Suppressor macrophage treated with lipopolysaccharide for 4 hours (primary cell): Measurements from ENCODE around the gene PEX11G.

Source experiments
- DNase-seq: peaks from one replicate; pipeline ENCODE4 v3.0.0-alpha.2; 2020

The PEX11G gene

DNA sequence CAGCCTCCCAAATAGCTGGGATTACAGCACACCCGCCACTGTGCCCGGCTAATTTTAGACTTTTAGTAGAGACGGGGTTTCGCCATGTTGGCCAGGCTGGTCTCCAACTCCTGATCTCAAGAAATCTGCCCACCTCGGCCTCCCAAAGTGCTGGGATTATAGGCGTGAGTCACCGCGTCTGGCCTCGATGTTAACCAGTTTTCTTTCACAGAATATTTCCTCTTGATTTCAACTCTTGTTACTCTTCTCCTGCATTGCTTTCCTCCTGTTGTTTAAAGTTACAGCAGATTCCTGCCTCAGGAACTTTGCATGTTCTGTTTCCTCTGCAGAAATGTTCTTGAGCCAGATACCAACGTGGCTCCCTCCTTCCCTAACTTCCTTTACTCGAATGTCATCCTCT, 3.7 kb upstream of the PEX11G start:
- no peak for DNase-seq

DNA sequence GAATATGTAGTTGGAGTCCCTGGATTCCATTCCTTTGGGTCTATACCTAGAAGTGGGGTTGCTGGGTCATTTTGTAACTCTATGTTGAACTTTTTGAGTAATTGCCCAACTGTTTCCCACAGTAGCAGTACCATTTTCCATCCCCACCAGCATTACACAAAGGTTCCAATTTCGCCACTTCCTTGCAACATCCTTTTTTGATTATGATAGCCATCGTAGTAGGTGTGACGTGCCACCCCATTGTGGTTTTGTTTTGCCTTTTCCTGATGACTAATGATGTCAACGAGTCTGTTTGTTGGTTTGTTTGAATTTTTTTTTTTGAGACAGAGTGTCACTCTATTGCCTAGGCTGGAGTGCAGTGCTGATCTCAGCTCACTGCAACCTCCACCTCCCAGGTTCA, 3.3 kb upstream of the PEX11G start:
- DNase-seq = peak; percentile 97

DNA sequence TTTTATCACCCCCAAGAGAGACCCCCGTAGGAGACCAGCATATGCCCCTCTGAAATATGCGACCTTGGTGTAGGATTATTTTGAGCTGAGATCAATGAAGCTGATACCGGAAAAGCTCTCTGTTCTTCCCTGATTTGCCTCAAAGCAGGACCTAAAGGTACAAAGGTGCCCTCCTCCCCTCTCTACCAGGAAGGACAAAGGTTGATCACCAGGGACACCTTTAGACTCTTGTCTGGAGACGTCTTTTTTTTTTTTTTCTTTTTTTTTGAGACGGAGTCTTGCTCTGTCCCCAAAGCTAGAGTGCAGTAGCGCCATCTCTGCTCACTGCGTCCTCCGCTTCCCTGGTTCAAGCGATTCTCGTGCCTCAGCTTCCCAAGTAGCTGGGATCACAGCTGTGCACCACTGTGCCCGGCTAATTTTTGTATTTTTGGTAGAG, 792 bp upstream of the PEX11G start:
- DNase-seq = no peak

DNA sequence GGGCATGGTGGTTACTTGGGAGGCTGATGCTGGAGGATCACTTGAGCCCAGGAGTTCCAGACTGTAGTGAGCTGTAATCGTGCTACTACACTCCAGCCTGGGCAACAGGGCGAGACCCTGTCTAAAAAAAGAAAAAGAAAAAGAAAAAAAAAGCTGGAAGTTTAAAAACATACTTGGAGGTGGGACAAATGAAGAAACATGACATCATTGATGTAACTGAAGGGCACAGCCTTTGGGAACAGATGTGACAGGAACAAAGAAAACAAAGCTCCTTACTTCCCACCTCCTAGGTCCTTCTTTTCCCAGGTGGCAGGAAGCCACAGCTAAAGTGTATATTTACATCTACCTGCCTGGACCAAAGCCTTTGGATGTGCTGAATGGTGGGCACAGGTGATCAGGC, 1.9 kb downstream of the PEX11G start:
- no peak for DNase-seq

DNA sequence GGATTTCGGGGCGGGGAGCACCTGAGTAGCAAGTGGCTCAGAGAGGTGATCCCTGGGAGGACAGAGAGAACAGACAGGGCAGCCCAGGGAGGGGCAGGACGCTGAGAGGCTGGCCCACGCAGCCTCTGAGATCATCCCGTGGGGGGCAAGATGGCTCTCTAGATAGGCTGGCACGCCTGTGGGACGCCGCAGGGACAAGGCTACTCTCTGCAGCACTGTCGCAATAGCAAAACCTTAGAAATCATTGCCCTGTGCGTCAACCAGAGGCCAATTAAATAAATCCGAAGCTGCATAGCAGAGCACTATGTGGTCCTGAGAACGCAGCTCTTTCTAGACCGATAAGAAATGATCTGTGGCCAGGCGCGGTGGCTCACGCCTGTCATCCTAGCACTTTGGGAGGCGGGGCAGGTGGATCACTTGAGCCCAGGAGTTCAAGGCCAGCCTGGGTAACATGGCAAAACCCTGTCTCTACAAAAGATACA, 5.1 kb downstream of the PEX11G start:
- DNase-seq = no peak

DNA sequence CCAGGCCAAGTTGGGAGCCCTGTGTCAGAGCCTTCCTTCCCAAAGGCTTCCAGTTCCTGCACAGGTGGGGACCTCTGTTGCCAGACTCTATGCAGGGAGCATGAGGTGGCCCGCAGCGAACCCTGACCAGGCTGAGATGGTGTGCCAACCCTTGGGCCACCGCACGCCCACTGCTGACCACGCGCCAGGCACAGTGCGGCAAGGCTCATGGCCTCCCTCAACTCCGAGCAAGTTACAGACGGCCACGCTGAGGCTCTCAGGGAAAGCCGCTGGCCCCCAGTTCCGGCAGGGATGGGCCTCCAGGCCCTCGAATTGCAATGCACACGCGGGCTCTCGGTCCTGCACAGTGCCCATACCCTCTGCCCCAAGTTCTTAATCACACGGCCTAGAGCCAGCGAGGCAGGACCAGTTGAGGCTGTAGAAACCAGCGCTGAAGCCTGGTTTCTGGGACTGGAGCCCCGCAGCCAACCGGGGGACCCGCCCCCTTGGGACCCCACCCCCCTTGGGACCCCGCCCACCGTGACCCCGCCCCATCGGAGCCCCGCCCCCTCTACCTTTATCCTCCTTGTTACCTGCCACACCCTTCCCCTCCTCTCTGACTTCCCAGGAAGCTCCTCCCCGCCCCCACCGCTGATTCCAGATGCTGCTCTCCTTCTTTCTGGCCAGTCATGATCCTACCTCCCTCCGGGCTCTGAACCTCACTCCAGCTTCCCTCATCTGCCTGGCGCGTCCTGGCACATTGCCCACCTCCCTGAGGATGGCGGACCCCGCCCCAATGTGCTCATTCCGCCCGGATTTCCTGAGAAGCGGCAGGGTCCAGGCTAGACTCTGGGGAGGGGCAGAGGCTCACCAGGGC, 6.0 kb downstream of the PEX11G start:
- DNase-seq = no peak

DNA sequence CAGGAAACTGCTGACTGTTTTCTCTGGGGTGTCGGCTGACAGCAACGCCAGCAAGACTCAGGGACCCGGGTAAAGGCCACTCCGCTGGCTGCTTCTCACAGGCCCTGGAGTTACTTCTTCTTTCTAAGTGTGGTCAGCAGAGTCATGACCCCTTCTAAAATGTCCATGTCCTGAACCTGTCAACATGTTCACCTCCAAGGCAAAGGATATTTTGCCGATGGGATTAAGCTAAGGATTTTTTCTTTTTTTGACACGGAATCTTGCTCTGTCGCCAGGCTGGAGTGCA, 7.9 kb downstream of the PEX11G start:
- peak; percentile 68 for DNase-seq

DNA sequence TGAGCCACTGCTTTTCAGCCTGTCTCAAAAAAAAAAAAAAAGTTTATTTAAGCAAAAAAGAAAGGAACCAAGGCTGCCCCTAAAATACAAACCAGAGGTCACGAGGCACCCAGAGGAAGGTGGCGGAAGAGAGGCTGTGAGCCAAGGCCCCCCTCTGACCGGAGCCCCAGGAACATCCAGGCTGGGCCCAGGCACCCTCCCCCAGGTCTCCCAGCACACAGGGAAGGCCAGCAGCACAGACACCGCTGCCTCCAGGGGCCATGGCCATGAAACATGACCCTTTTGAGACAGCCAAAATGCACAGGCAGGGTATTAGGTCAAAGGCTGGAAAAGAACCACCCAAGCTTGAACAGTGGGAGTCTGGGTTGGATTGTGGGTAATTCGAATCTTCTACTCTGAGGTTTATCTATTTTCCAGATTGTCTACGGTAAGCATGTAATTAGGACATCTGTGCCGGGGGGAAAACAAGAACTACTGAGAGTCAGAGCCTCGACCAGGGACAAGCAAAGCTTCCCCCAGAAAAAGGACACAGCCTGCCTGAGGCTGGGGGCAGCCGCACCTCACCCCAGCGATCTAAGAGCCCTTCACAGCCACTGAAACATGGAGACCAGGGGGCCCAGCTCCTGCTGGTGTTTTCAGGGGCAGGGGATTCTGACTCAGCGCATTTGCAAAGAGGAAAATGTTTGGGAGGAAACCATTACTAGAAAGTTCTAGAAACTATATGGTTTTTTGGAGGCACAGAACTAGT, 8.4 kb downstream of the PEX11G start:
- DNase-seq = no peak

DNA sequence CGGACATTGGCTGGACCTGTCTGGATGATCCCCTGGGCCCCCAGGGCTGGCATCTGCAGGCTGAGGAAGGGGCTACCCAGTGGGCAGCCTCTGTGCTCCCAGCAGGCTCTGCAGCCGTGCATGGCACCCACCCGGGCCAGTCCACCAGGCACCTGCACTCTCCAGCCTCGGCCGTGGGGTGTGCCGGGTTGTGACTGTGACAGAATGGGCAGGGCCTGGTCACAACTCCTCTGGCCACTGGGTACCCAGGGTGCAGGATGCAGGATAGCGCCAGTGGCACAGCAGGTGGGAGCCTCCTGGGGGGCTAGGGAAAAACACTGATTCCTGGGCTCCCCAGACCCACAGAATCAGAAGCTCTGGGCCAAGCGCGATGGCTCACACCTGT, 10.0 kb downstream of the PEX11G start:
- DNase-seq = no peak

DNA sequence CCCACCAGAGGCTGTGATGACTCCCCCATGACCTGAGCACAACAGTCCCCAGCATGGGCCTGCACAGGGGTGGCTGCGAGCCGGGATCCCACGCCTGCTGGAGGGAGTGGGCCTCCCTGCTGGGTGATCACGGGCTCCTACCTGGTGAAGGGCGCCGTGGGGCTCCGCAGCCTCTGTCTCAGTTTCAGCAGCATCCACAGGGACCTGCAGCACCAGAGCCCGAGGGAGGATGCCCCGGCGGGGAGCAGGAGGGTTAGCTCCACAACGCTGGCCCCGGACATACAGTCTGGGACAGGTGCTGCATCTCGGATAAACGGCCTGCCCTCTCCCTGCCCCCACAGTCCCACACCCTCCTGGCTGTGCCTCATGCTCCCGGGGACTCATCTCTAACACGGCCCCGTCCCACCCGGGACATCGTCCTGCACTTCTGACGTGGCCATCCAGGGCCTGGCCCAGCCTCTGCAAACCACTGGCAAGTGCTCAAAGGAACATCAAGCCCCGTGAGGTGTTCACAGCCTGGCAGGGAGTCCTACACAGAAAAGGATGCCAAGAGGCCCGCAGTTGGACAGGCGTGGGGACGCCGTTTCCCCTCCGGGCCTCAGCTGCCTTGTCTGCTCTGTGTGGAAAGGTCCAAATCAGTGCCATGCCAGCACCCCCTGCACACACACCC, 10.5 kb downstream of the PEX11G start:
- DNase-seq = no peak

DNA sequence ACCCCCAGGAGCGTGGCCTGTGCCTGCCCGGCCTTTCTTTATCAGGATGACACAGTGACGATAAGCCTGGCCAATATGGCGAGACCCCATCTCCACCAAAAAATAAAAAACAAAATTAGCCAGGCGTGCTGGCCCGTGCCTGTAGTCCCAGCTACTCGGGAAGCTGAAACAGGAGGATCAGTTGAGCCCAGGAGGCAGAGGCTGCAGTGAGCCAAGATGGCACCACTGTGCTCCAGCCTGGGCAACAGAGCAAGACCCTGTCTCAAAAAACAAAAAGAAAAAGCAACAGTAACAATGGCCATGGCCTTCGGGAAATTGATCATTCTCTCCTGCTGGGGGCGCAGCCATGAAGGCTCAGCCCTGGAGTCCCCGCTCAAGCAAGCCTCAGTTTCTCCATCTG, 11.1 kb downstream of the PEX11G start:
- no peak for DNase-seq

DNA sequence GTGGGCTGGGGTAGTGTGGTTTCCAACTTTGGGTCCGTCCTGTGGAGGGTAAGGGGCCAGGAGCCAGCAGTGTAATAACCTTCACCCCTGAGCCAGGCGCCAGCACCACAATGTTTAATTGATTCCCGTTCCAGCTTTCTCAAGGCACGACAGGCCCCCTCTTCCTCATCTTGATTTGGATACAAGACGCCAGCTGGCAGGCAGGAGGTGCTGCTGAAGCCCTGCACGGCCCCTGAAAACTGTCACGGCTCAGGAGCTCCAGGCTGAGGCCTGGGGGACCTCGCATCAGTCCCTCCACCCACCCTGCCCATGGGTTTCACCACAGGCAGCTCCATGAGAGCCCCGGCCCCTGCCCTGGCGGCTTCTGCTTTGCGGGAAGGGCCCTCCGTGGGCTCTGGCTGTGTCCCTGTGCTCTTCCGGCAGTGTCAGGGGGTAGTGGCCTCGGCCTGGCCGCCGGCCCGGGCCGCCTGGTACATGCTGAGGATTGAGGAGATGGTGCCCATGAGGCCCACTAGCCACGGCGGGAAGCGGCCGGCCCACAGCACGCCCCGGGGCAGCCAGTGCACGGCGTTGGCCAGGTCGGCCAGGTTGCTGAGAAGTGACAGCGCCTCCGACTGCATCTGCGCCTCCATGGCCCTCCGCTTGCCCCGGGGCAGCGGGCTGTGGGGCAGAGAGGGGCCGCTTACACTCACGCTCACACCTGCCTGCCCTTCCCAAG, 11.9 kb downstream of the PEX11G start:
- no peak for DNase-seq

DNA sequence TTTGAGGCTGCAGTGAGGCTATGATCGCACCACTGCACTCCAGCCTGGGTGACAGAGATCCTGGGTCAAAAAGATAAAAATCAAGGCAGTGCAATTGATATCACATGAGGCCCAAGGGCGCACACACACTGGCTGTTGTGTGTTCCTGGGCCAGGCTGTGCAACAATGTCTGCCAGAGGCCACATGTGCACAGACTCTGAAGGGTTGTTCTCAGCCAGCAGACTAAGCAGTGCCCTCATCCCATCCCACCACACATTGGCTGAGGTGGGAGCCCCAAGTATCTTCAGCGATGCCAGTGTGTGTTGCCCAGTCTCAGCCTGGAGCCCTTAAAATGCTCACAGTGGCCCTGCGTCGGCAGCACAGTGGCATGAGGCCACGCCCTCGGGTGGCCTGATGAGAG, 12.6 kb downstream of the PEX11G start:
- DNase-seq = no peak

DNA sequence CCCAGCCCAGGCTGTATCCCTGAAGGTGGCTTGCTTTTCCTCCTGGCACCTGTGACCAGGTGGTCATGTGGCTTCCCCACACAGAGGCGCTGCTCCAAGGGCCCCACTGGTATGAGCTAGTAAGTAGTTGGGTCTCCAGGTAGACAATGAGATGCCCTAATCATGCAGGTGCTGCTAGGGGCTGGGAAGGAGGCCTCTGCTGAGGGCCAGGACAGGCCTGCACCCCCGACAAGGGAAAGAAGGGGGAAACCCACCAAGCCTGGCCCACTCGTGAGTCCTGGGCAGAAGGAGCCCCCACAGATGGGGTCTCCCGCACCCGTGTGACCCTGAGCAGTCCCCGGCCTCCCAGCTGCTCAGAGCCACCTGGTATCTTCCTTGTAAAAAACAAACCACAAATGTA, 13.2 kb downstream of the PEX11G start:
- no peak for DNase-seq

DNA sequence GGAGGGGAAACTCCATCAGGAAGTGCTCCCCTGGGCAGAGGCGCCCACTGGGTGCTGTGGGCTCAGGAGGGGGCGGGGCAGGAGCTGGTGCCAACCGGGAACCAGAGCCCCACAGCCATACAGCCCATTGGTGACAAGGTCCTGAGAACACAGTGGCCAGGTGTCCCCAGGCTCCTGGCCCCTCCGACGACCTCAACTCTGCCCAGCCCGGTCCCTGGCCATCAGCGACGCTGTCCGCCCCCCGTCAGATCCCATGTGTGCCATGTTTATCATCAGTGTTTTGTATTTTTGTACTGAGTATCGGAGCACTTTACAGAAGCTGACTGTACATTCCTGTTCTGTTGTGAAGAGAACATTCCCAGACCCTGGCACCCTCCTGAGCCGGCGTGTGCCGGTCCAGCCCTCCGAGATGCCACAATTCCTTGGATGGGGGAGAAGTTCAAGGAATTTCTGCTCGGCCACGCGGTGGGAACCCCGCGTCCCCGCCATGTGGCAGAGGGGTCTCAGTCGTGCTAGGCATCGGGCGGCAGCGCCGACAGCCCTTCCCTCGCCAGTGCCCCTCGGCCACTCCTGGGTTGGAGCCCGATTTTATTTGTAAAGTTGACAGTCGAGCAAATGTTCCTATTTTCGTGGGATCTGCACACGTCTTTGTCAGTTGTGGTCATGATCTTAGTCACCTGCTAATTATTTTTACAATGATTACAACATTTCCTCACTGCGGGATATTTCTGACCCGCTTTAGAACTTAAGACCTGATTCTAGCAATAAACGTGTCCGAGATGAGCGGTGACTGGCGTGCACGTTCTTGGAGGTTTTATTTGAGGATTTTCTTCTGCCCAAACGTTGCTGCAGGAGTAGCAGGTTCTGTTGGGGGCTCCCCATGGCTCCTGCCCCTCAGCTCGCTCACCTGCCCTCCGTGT, 16.9 kb downstream of the PEX11G start:
- DNase-seq = peak; percentile 39

DNA sequence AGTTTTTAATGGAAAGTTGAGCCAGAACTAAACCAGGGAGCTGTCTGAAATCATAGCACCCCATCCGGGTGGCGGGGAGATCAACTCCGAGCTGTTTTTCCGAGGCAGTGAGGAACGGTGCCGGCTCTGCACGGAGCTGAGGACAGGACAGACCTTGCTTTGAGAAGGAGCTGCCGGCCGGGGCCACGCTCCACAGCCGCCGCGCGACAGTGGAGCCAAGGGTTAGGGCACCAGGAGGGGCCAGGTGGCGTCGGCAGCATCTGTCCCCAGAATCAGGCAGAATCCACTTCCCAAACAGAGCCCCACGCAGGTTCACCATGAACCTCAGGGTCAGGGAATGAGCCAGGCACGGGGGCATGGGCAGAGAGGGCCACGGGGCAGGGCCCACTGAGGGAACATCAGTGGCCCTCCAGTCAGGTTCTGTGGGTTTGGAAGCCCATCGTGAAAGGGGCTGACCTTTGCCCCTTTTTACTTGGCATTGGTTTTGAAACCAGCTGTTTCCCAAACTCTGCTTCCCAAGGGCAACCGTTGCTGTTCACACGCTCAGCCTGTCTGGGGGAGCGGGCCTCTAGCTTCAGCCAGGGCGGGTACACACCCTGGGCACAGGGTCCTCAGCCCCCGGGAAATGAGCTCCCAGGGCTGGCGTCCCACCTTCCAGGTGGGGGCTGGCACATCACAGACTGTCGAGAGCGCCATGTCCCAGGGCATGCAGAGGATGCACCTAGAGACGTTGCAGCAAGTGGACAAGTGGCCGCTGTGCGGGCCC, 18.1 kb downstream of the PEX11G start:
- no peak for DNase-seq

DNA sequence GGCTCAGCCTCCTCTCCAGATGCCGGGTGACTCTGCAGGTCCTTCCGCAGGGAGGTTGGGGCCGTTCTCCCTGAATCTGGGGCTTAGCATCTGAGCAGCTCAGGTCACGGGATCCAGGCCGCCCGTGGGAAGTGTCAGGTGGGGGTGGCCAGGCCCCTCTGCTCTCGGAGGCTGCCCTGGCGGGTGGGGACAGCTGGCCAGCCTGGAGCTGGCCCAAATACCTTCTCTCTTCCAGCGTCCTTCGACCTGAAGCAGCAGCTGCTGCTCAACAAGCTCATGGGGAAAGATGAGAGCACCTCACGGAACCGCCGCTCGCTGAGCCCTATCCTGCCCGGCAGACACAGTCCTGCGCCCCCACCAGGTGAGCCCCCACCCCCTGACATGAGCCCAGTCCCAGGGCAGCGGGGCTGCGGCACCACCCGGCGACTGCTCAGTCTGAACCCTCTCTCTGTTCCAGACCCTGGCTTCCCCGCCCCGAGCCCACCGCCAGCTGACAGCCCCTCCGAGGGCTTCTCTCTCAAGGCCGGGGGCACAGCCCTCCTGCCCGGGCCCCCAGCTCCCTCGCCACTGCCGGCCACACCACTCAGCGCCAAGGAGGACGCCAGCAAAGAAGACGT, 19.1 kb downstream of the PEX11G start:
- no peak for DNase-seq

DNA sequence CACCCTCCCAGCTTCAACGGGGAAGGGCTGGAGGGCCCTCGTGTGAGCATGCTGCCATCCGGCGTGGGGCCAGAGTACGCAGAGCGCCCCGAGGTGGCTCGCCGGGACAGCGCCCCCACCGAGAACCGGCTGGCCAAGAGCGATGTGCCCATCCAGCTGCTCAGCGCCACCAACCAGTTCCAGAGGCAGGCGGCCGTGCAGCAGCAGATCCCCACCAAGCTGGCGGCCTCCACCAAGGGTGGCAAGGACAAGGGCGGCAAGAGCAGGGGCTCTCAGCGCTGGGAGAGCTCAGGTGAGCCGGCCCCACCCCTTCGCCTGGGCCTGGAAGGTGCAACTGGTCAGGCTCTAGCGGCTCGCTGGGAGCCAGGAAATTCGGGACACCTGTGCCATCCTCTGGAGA, 20.0 kb downstream of the PEX11G start:
- no peak for DNase-seq

DNA sequence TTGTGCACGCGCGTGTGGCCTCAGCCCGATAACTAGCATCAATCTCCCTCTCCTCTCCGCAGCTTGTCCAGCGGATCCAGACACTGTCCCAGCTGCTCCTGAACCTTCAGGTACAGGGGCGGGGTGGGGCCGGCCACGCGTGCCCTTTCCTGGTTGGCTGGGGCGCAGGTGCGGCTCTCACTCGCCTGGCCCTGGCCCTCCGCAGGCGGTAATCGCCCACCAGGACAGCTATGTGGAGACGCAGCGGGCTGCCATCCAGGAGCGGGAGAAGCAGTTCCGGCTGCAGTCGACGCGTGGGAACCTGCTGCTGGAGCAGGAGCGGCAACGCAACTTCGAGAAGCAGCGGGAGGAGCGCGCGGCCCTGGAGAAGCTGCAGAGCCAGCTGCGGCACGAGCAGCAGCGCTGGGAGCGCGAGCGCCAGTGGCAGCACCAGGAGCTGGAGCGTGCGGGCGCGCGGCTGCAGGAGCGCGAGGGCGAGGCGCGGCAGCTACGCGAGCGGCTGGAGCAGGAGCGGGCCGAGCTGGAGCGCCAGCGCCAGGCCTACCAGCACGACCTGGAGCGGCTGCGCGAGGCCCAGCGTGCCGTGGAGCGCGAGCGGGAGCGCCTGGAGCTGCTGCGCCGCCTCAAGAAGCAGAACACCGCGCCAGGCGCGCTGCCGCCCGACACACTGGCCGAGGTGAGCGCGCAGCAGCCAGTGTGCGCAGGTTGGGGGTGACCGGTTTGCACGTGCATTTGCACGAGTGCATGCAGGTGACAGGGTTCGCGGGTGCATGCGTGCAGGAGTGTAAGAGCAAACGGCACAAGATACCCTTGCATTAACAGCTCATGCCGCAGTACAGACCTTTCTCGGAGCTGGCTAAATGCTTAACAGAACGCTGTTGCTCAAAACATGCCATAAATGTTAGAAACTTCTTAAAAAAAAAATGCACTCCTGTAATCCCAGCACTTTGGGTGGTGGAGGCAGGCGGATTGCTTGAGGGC, 21.5 kb downstream of the PEX11G start:
- DNase-seq = no peak

DNA sequence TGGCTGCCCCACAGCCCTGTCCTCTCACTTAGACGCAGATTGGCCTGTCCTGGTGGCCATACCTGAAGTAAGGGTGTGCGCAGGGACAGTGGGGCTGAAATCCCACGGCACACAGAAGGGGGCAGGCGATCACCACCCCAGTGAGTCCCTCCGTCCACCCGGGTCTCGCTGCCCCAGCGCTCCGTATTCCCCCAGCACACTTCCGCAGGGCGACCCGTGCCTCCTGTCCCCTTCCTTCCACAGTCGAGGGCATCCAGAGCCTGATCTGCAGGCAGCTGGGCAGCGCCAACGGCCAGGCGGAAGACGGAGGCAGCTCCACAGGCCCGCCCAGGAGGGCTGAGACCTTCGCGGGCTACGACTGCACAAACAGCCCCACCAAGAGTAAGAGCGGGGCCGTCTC, 25.3 kb downstream of the PEX11G start:
- no peak for DNase-seq
